HCT116 (cell line): ENCODE data around the gene TMCO6. TPM values are rescaled to one million over a fixed set of nuclear protein-coding genes. Genes with fewer than 3 reads are reported as not detected.

Source experiments
- ATAC-seq: fragments of 200-7000 bp; cut with Tn5 transposase; 2 replicates; pipeline ENCODE4 v1.9.1; 2020; ENCODE audit warnings: mild to moderate bottlenecking, moderate library complexity
- BruUV-seq: library from RNA; stranded (reverse); fragments of 400-500 nt; replicated peaks from 2 replicates; lab custom pipeline; 2021; lab: Mats Ljungman, UMichigan
- CTCF ChIA-PET: fragments of 300-600 bp; sonication (Branson Sonifier 250); formaldehyde crosslinking; loops from one replicate; lab custom pipeline; 2021; ENCODE audit warnings: antibody characterized with exemption; lab: Charles Lee
- POLR2A ChIA-PET: fragments of 300-600, 350-600 bp; sonication (Branson Sonifier 250); formaldehyde crosslinking; loops from one replicate; lab custom pipeline; 2021; ENCODE audit warnings: antibody characterized with exemption; lab: Charles Lee
- RAD21 ChIA-PET, 2 experiments: fragments of 300-600 bp; sonication (Branson Sonifier 250); formaldehyde crosslinking; loops; one replicate each; lab custom pipeline; 2023; ENCODE audit warnings: low total read pairs in 2 of 2; ENCODE audit not compliant: uncharacterized antibody in 2 of 2, unreplicated experiment in 2 of 2, low non-redundant PET in 1 of 2; lab: Charles Lee
- DNase-seq: peaks from one replicate; pipeline ENCODE4 v3.0.0-alpha.2; 2010; ENCODE audit warnings: low read depth, low spot score
- H2AFZ ChIP-seq: fragments of 200-600 bp; shearing (Covaris generic), sonication (generic); 2 replicates; pipeline ENCODE4 v1.6.1; 2017; ENCODE audit warnings: low read depth, mixed run types, mixed read lengths, antibody characterized with exemption, low read length; ENCODE audit not compliant: poor library complexity, severe bottlenecking
- H3K27ac ChIP-seq: 2 replicates; pipeline ENCODE4 v1.5.1; 2012; ENCODE audit warnings: low read depth, low read length
- H3K27me3 ChIP-seq: fragments of 200-600 bp; sonication (generic); 2 replicates; pipeline ENCODE4 v1.6.1; 2016; ENCODE audit warnings: mixed run types, low read length, mixed read lengths; ENCODE audit not compliant: insufficient read depth
- H3K36me3 ChIP-seq, 2 experiments: fragments of 200-500 bp in 1 of 2; fragments of 200-600 bp in 1 of 2; sonication (Bioruptor generic) in 1 of 2; sonication (generic) in 1 of 2; 2 replicates each; pipeline versions ENCODE4 v1.5.1 to v1.6.1; 2014 to 2016; ENCODE audit warnings: low read length in 2 of 2, inconsistent platforms in 1 of 2, mixed read lengths in 1 of 2, mixed run types in 1 of 2; ENCODE audit not compliant: insufficient read depth in 2 of 2, control insufficient read depth in 1 of 2
- H3K4me1 ChIP-seq, 2 experiments: fragments of 200-600 bp in 1 of 2; sonication (generic) in 1 of 2; 2 replicates each; pipeline versions ENCODE4 v1.5.1 to v1.6.1; 2012 to 2017; ENCODE audit warnings: low read length in 2 of 2, inconsistent platforms in 1 of 2, mild to moderate bottlenecking in 1 of 2, mixed read lengths in 1 of 2, mixed run types in 1 of 2, moderate library complexity in 1 of 2; ENCODE audit not compliant: insufficient read depth in 2 of 2, control insufficient read depth in 1 of 2
- H3K4me2 ChIP-seq: fragments of 200-600 bp; sonication (generic); 2 replicates; pipeline ENCODE4 v1.6.1; 2017; ENCODE audit warnings: mixed run types, low read length, mixed read lengths
- H3K4me3 ChIP-seq, 2 experiments: fragments of 200-600 bp in 1 of 2; sonication (generic) in 1 of 2; replicated peaks in 1 of 2; 2 replicates each; pipeline ENCODE4 v1.5.1; 2011 to 2016; ENCODE audit warnings: low read length in 2 of 2, control low read depth in 1 of 2, low read depth in 1 of 2, mild to moderate bottlenecking in 1 of 2, mixed read lengths in 1 of 2, mixed run types in 1 of 2
- H3K79me2 ChIP-seq: fragments of 200-600 bp; sonication (generic); 2 replicates; pipeline ENCODE4 v1.6.1; 2017; ENCODE audit warnings: mild to moderate bottlenecking, mixed run types, low read length, moderate library complexity, mixed read lengths; ENCODE audit not compliant: insufficient read depth
- H3K9ac ChIP-seq: fragments of 200-600 bp; sonication (generic); 2 replicates; pipeline ENCODE4 v1.6.1; 2016; ENCODE audit warnings: low read length, mixed read lengths
- H3K9me2 ChIP-seq: fragments of 200-600 bp; sonication (generic), shearing (Covaris generic); 2 replicates; pipeline ENCODE4 v1.6.1; 2017; ENCODE audit warnings: mixed run types, mild to moderate bottlenecking, moderate library complexity; ENCODE audit not compliant: insufficient read depth
- H3K9me3 ChIP-seq, 2 experiments: fragments of 200-500 bp in 1 of 2; fragments of 200-600 bp in 1 of 2; sonication (Bioruptor generic) in 1 of 2; sonication (generic) in 1 of 2; 2 replicates each; pipeline ENCODE4 v1.6.1; 2014 to 2017; ENCODE audit warnings: low read length in 2 of 2, mixed read lengths in 2 of 2, inconsistent platforms in 1 of 2, low read depth in 1 of 2, mild to moderate bottlenecking in 1 of 2, mixed run types in 1 of 2, moderate library complexity in 1 of 2; ENCODE audit not compliant: control insufficient read depth in 1 of 2, insufficient read depth in 1 of 2
- H4K20me1 ChIP-seq: fragments of 200-600 bp; sonication (generic), shearing (Covaris generic); 2 replicates; pipeline ENCODE4 v1.6.1; 2017; ENCODE audit warnings: mixed run types, mild to moderate bottlenecking, moderate library complexity; ENCODE audit not compliant: insufficient read depth
- ATF3 ChIP-seq: IDR thresholded peaks from 2 replicates; pipeline ENCODE4 v1.6.1; 2012
- CBX3 ChIP-seq: IDR thresholded peaks from 2 replicates; pipeline ENCODE4 v1.6.1; 2012; ENCODE audit warnings: low read depth
- CEBPB ChIP-seq: IDR thresholded peaks from 2 replicates; pipeline ENCODE4 v1.6.1; 2012; ENCODE audit warnings: low read depth
- CTCF ChIP-seq, 3 experiments: fragments of 200-600 bp in 1 of 3; sonication (generic) in 1 of 3; IDR thresholded peaks in 2 of 3; conservative IDR thresholded peaks in 1 of 3; 2 replicates each; pipeline ENCODE4 v1.5.1; 2012 to 2017; ENCODE audit warnings: low read depth in 2 of 3, low read length in 2 of 3, antibody characterized with exemption in 1 of 3, borderline replicate concordance in 1 of 3, control low read depth in 1 of 3, mild to moderate bottlenecking in 1 of 3, mixed read lengths in 1 of 3, mixed run types in 1 of 3, moderate library complexity in 1 of 3; ENCODE audit not compliant: insufficient read depth in 1 of 3
- ELF1 ChIP-seq: IDR thresholded peaks from 2 replicates; pipeline ENCODE4 v1.6.1; 2012; ENCODE audit warnings: low read depth, borderline replicate concordance
- EZH2 ChIP-seq: fragments of 200-600 bp; sonication (generic); IDR thresholded peaks from 2 replicates; pipeline ENCODE4 v1.6.1; 2017; ENCODE audit warnings: antibody characterized with exemption, mixed run types
- EZH2phosphoT487 ChIP-seq: fragments of 200-600 bp; IDR thresholded peaks from 2 replicates; pipeline ENCODE4 v1.6.1; 2018; ENCODE audit warnings: antibody characterized with exemption, borderline replicate concordance
- FOSL1 ChIP-seq: IDR thresholded peaks from 2 replicates; pipeline ENCODE4 v1.6.1; 2012; ENCODE audit warnings: low read depth
- JUND ChIP-seq: IDR thresholded peaks from 2 replicates; pipeline ENCODE4 v1.6.1; 2012
- MAX ChIP-seq: IDR thresholded peaks from 2 replicates; pipeline ENCODE4 v1.6.1; 2012
- POLR2A ChIP-seq: IDR thresholded peaks from 2 replicates; pipeline ENCODE4 v1.7.0; 2011; ENCODE audit warnings: borderline replicate concordance; ENCODE audit not compliant: insufficient read depth, insufficient read length; ENCODE audit errors: extremely low read depth
- POLR2AphosphoS5 ChIP-seq: IDR thresholded peaks from 2 replicates; pipeline ENCODE4 v1.6.1; 2011; ENCODE audit warnings: mild to moderate bottlenecking, low read depth, low read length, moderate library complexity
- RAD21 ChIP-seq: IDR thresholded peaks from 2 replicates; pipeline ENCODE4 v1.6.1; 2012; ENCODE audit warnings: low read depth, mild to moderate bottlenecking
- REST ChIP-seq: IDR thresholded peaks from 2 replicates; pipeline ENCODE4 v1.6.1; 2012; ENCODE audit warnings: low read depth
- TCF7L2 ChIP-seq: IDR thresholded peaks from 2 replicates; pipeline ENCODE4 v1.7.0; 2011; ENCODE audit warnings: borderline replicate concordance, inconsistent platforms; ENCODE audit not compliant: insufficient read depth, insufficient read length; ENCODE audit errors: extremely low read depth
- YY1 ChIP-seq: IDR thresholded peaks from 2 replicates; pipeline ENCODE4 v1.6.1; 2011; ENCODE audit warnings: low read length, low read depth, moderate library complexity, mild to moderate bottlenecking; ENCODE audit not compliant: insufficient replicate concordance; ENCODE audit errors: extremely low read depth
- ZBTB33 ChIP-seq: IDR thresholded peaks from 2 replicates; pipeline ENCODE4 v1.6.1; 2011; ENCODE audit warnings: mild to moderate bottlenecking, low read length, moderate library complexity; ENCODE audit not compliant: insufficient replicate concordance; ENCODE audit errors: extremely low read depth
- ZFX ChIP-seq: fragments of 450-650 bp; IDR thresholded peaks from 2 replicates; pipeline ENCODE4 v1.6.1; 2017
- ZNF274 ChIP-seq: fragments of 200-500 bp; sonication (Bioruptor generic); IDR thresholded peaks from 2 replicates; pipeline ENCODE4 v1.6.1; 2014; ENCODE audit warnings: mild to moderate bottlenecking, low read depth, low read length, inconsistent platforms
- intact Hi-C: fragments of 100-400 bp; cut with micrococcal nuclease; formaldehyde crosslinking; loops from 2 replicates; pipeline ENCODE4 v1.10.0; 2022
- total RNA-seq: library from RNA; stranded (reverse); gene quantifications from one replicate; pipeline ENCODE4 v1.2.1, GENCODE V29; 2021; ENCODE audit not compliant: unreplicated experiment

The TMCO6 gene
- total RNA-seq, 1 experiment from 2014 or later, result 28.0 TPM

- no peak for ATAC-seq
- Histone ChIP-seq H3K9me3 (no peaks in the 10 kb centered on the region), H3K4me1 (peaks cover 0 to 10% of the 10 kb centered on the region in 2 experiments; a peak in 2 of 4 replicates), H3K9ac (no peak overlapping the region), H3K4me3 (no peak overlapping the region), H3K36me3 (no peaks in the 10 kb centered on the region), H3K9me2 (no peaks in the 10 kb centered on the region), H4K20me1 (no peaks in the 10 kb centered on the region), H3K27me3 (no peaks in the 10 kb centered on the region), H2AFZ (no peak overlapping the region), H3K27ac (no peak overlapping the region), H3K4me2 (no peak overlapping the region), H3K79me2 (no peaks in the 10 kb centered on the region)
- intact Hi-C loops, result no loop called here
- no TSS peak for BruUV-seq
- POLR2A ChIA-PET, result no interaction called here
- RAD21 ChIA-PET, result no interaction called here
- TF ChIP-seq ZNF274 (no peak), ATF3 (no peak), TCF7L2 (no peak), POLR2A (no peak), RAD21 (no peak), CEBPB (no peak), CTCF (IDR thresholded peaks at IDR 0.05 in 2 of 3, conservative IDR thresholded peaks at IDR 0.05 in 1 of 3; ENCODE audit: borderline replicate concordance in 1 of 3, insufficient read depth in 1 of 3, low read depth in 2 of 3, low read length in 2 of 3) (no peak), ZFX (no peak), ELF1 (no peak), EZH2 (no peak), JUND (no peak), REST (no peak), MAX (no peak), CBX3 (no peak), ZBTB33 (no peak), POLR2AphosphoS5 (no peak), YY1 (no peak), EZH2phosphoT487 (no peak), FOSL1 (no peak)
- no peak for DNase-seq
- CTCF ChIA-PET, result no interaction called here
Observed at GRCh38 chr5:140631831-140632365, 7.4 kb upstream of the TMCO6 start.
